ENCODE measurements around the gene CCSER1. TPM values are rescaled to one million over a fixed set of nuclear protein-coding genes. Genes with fewer than 3 reads are reported as not detected.

The CCSER1 gene
- total RNA-seq, 1 experiment from 2014 or later: 0.05 TPM

DNA sequence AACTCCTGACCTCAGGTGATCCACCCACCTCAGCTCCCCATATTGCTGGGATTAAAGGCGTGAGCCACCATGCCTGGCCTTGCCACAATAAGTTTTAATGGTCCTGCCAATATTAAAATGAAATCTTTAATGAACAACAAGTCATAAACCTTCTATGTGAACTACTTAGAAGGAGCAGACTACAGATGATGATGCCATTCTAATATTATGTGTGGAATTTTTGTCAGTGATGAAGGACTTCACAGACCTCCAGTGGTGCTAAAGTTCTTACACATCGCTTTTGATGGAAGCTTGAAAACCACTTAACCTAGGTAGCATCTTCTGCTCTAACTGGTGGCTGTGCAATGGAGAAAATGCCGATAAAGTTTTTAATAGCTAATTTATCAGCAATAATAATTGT, 331.4 kb downstream of the CCSER1 start:
- DNase-seq (ENCODE audit: low read depth, low spot score) (no peak), ATAC-seq (no peak)
- POLR2A ChIA-PET: no interaction called here
- no peak overlapping the region for H3K27ac ChIP-seq (ENCODE audit: low read length)
- in situ Hi-C loops (cut with HindIII; ENCODE audit: low pct_unique_long_range_greater_than_20kb, low sequenced_read_pairs) (no loop called here), intact Hi-C loops (cut with micrococcal nuclease; ENCODE audit: unreplicated experiment) (no loop called here)
- H3K4me1 ChIP-seq (ENCODE audit: control insufficient read depth, insufficient read depth, low read length): no peaks in the 10 kb centered on the region
- H3K9me3 ChIP-seq (ENCODE audit: control insufficient read depth, insufficient read depth, low read depth, low read length): no peaks in the 10 kb centered on the region
- no peaks in the 10 kb centered on the region for H3K27me3 ChIP-seq (ENCODE audit: control insufficient read depth, insufficient read depth, low read length)
- CTCF ChIA-PET: no interaction called here
- no peaks in the 10 kb centered on the region for H3K36me3 ChIP-seq (ENCODE audit: control insufficient read depth, insufficient read depth, low read length)
- TF ChIP-seq POLR2AphosphoS5 (IDR thresholded peaks at IDR 0.05; ENCODE audit: low read depth, low read length) (no peak), TCF7L2 (IDR thresholded peaks at IDR 0.05; ENCODE audit: low read depth, low read length) (no peak), SIN3A (IDR thresholded peaks at IDR 0.05; ENCODE audit: borderline replicate concordance, insufficient read depth, low read depth, low read length) (no peak)
- TF ChIP-seq, protein P1, sequence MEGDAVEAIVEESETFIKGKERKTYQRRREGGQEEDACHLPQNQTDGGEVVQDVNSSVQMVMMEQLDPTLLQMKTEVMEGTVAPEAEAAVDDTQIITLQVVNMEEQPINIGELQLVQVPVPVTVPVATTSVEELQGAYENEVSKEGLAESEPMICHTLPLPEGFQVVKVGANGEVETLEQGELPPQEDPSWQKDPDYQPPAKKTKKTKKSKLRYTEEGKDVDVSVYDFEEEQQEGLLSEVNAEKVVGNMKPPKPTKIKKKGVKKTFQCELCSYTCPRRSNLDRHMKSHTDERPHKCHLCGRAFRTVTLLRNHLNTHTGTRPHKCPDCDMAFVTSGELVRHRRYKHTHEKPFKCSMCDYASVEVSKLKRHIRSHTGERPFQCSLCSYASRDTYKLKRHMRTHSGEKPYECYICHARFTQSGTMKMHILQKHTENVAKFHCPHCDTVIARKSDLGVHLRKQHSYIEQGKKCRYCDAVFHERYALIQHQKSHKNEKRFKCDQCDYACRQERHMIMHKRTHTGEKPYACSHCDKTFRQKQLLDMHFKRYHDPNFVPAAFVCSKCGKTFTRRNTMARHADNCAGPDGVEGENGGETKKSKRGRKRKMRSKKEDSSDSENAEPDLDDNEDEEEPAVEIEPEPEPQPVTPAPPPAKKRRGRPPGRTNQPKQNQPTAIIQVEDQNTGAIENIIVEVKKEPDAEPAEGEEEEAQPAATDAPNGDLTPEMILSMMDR (IDR thresholded peaks at IDR 0.05): no peak
- TF ChIP-seq, protein P2, sequence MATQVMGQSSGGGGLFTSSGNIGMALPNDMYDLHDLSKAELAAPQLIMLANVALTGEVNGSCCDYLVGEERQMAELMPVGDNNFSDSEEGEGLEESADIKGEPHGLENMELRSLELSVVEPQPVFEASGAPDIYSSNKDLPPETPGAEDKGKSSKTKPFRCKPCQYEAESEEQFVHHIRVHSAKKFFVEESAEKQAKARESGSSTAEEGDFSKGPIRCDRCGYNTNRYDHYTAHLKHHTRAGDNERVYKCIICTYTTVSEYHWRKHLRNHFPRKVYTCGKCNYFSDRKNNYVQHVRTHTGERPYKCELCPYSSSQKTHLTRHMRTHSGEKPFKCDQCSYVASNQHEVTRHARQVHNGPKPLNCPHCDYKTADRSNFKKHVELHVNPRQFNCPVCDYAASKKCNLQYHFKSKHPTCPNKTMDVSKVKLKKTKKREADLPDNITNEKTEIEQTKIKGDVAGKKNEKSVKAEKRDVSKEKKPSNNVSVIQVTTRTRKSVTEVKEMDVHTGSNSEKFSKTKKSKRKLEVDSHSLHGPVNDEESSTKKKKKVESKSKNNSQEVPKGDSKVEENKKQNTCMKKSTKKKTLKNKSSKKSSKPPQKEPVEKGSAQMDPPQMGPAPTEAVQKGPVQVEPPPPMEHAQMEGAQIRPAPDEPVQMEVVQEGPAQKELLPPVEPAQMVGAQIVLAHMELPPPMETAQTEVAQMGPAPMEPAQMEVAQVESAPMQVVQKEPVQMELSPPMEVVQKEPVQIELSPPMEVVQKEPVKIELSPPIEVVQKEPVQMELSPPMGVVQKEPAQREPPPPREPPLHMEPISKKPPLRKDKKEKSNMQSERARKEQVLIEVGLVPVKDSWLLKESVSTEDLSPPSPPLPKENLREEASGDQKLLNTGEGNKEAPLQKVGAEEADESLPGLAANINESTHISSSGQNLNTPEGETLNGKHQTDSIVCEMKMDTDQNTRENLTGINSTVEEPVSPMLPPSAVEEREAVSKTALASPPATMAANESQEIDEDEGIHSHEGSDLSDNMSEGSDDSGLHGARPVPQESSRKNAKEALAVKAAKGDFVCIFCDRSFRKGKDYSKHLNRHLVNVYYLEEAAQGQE (IDR thresholded peaks at IDR 0.05; ENCODE audit: insufficient read depth in 1 of 2, low read depth in 2 of 2, low read length in 1 of 2): no peak
- no TSS peak for BruUV-seq (replicated peaks)
- H3K4me3 ChIP-seq (ENCODE audit: low read depth in 2 of 2, low read length in 2 of 2): no peak overlapping the region

DNA sequence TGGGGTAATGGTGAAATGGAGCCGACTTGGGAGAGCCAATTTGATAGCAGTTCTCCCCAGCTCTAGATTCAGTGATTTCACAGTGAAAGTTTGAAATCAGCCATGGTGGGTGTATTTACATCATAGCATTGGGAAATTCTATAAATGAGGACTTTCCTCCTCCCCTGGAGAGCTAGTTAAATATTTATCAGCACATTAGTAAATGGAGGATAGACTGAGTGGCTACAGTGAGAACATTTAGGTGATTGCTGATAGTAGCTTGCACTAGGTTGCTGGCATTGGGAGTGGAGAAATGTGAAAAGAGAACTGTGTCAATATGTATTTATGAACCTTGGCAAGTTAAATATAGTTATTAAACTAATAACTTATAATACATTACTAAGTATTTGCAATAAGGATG, 347.3 kb downstream of the CCSER1 start:
- TF ChIP-seq, protein P2 (IDR thresholded peaks at IDR 0.05; ENCODE audit: insufficient read depth in 1 of 2, low read depth in 2 of 2, low read length in 1 of 2): no peak
- TF ChIP-seq TCF7L2 (IDR thresholded peaks at IDR 0.05; ENCODE audit: low read depth, low read length): no peak
- TF ChIP-seq SIN3A (IDR thresholded peaks at IDR 0.05; ENCODE audit: borderline replicate concordance, insufficient read depth, low read depth, low read length): no peak
- TF ChIP-seq, protein P1 (IDR thresholded peaks at IDR 0.05): no peak
- no peak for TF ChIP-seq POLR2AphosphoS5 (IDR thresholded peaks at IDR 0.05; ENCODE audit: low read depth, low read length)
- DNase-seq (ENCODE audit: low read depth, low spot score) (no peak), ATAC-seq (no peak)
- Histone ChIP-seq H3K4me1 (ENCODE audit: control insufficient read depth, insufficient read depth, low read length) (no peaks in the 10 kb centered on the region), H3K36me3 (ENCODE audit: control insufficient read depth, insufficient read depth, low read length) (no peaks in the 10 kb centered on the region), H3K27ac (ENCODE audit: low read length) (no peak overlapping the region), H3K4me3 (ENCODE audit: low read depth in 2 of 2, low read length in 2 of 2) (no peak overlapping the region), H3K27me3 (ENCODE audit: control insufficient read depth, insufficient read depth, low read length) (no peaks in the 10 kb centered on the region), H3K9me3 (ENCODE audit: control insufficient read depth, insufficient read depth, low read depth, low read length) (no peaks in the 10 kb centered on the region)
- ChIA-PET POLR2A (no interaction called here), CTCF (no interaction called here)
- BruUV-seq (replicated peaks): no TSS peak
- in situ Hi-C loops (cut with HindIII; ENCODE audit: low pct_unique_long_range_greater_than_20kb, low sequenced_read_pairs): no loop called here
- intact Hi-C loops (cut with micrococcal nuclease; ENCODE audit: unreplicated experiment): no loop called here
